Measurements from ENCODE around the gene ARID1B. TPM values are rescaled to one million over a fixed set of nuclear protein-coding genes. Genes with fewer than 3 reads are reported as not detected.

The ARID1B gene
- total RNA-seq, 1 donor from 2014 or later: 26.2 TPM

- DNase-seq (ENCODE audit: low read depth): no peak
Observed at GRCh38 chr6:156790711-156791319, 13.6 kb downstream of the ARID1B start.

- DNase-seq (ENCODE audit: low read depth): no peak
Observed at GRCh38 chr6:156791320-156791850, 14.2 kb downstream of the ARID1B start.

- DNase-seq (ENCODE audit: low read depth): no peak
Observed at GRCh38 chr6:156793200-156793599, 16.0 kb downstream of the ARID1B start.

GRCh38 chr6:156794546-156795354 is 17.6 kb downstream of the ARID1B start:
- no peak for DNase-seq (ENCODE audit: low read depth)

GRCh38 chr6:156795825-156796224 is 18.6 kb downstream of the ARID1B start:
- peak; percentile 63 for DNase-seq (ENCODE audit: low read depth)

GRCh38 chr6:156796627-156797026 is 19.4 kb downstream of the ARID1B start:
- no peak for DNase-seq (ENCODE audit: low read depth)

GRCh38 chr6:156797901-156798735 is 20.9 kb downstream of the ARID1B start:
- DNase-seq (ENCODE audit: low read depth): no peak

GRCh38 chr6:156801712-156802111 is 24.5 kb downstream of the ARID1B start:
- DNase-seq (ENCODE audit: low read depth): no peak

- no peak for DNase-seq (ENCODE audit: low read depth)
Observed at GRCh38 chr6:156803353-156803752, 26.2 kb downstream of the ARID1B start.

GRCh38 chr6:156804402-156804801 is 27.2 kb downstream of the ARID1B start:
- DNase-seq (ENCODE audit: low read depth): no peak

- no peak for DNase-seq (ENCODE audit: low read depth)
Observed at GRCh38 chr6:156806155-156806554, 29.0 kb downstream of the ARID1B start.

- no peak for DNase-seq (ENCODE audit: low read depth)
Observed at GRCh38 chr6:156807028-156807427, 29.9 kb downstream of the ARID1B start.

GRCh38 chr6:156807795-156808194 is 30.6 kb downstream of the ARID1B start:
- DNase-seq (ENCODE audit: low read depth): no peak

GRCh38 chr6:156808287-156808686 is 31.1 kb downstream of the ARID1B start:
- no peak for DNase-seq (ENCODE audit: low read depth)

- DNase-seq (ENCODE audit: low read depth): no peak
Observed at GRCh38 chr6:156809034-156809433, 31.9 kb downstream of the ARID1B start.

GRCh38 chr6:156809446-156810178 is 32.4 kb downstream of the ARID1B start:
- DNase-seq (ENCODE audit: low read depth): no peak

GRCh38 chr6:156814036-156814581 is 36.9 kb downstream of the ARID1B start:
- no peak for DNase-seq (ENCODE audit: low read depth)

- peak; percentile 29 for DNase-seq (ENCODE audit: low read depth)
Observed at GRCh38 chr6:156816505-156816904, 39.3 kb downstream of the ARID1B start.

GRCh38 chr6:156820089-156820798 is 43.1 kb downstream of the ARID1B start:
- DNase-seq (ENCODE audit: low read depth): no peak

GRCh38 chr6:156821707-156822106 is 44.5 kb downstream of the ARID1B start:
- DNase-seq (ENCODE audit: low read depth): no peak
